ENCODE measurements around the gene DPP7. TPM values are rescaled to one million over a fixed set of nuclear protein-coding genes. Genes with fewer than 3 reads are reported as not detected.
"Not testable (repeated sequence)": the region's sequence is repeated elsewhere in the genome, so short reads cannot be mapped to it uniquely, and the experiment has no call there.

DPP7 gene
- total RNA-seq, 1 donor from 2014 or later = 38.3 TPM

DNA sequence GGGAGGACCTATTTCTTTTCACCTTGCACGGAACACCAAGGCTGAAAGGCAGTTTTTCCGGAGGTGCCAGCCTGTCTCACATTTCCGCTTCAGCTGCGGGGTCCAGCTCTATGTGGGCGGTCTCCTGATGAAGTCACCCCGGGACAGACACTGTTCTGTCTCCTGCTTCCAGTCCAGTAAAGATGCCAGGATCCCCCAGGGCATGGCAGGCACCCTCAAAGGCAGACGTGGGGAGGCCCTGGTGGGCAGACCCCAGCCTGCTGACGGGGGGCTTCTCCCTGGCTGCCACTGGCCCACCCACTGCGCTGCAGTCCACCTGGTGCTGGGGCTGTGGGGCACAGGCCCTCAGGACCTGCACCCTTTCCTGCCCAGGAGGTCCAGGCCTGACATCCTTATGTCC lies 51.7 kb downstream of the DPP7 start:
- not testable (repeated sequence) for DNase-seq (ENCODE audit: low spot score in 2 of 2); FAIRE-seq

DNA sequence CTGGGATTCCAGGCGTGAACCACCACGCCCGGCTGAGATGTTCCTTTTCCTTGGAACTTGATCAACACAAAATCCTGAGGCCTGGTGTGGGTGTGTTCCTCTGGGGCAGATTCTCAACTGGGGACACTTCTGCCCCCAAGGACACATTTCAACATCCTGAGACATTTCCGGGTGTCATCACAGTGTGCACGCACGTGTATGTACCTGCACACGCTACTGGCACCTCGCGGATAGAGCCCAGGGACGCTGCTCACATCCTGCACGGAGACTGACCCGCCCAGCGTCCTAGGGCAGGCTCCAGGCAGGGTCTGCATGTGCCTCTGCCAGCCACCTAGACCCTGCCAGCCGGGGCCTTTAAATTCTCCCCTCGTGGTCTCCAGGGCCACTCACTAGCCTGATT lies 52.1 kb downstream of the DPP7 start:
- FAIRE-seq = no peak
- DNase-seq (ENCODE audit: low spot score in 2 of 2) = no peak

Small RNA genes lying within 50 kb of the gene (small RNA-seq; reads per million reads assigned to genes)
- not detected for gene RF00153

Other genes starting within 250 kb of the DPP7 start
- 140 TPM for gene EDF1, start 248.4 kb downstream of the DPP7 start, total RNA-seq
- 7.3 TPM for gene TRAF2, start 228.2 kb downstream of the DPP7 start, total RNA-seq
- 62.4 TPM for gene FBXW5, start 170.0 kb downstream of the DPP7 start, total RNA-seq
- not detected for gene C8G, start 169.5 kb downstream of the DPP7 start, total RNA-seq
- not detected for gene LCN12, start 162.5 kb downstream of the DPP7 start, total RNA-seq
- gene PTGDS, start 137.2 kb downstream of the DPP7 start, total RNA-seq = 61.1 TPM
- 0.82 TPM for gene LCNL1, start 131.7 kb downstream of the DPP7 start, total RNA-seq
- 13.5 TPM for gene PAXX, start 122.3 kb downstream of the DPP7 start, total RNA-seq
- gene CLIC3, start 118.2 kb downstream of the DPP7 start, total RNA-seq = not detected
- 20.8 TPM for gene ABCA2, start 86.5 kb downstream of the DPP7 start, total RNA-seq
- not detected for gene FUT7, start 82.6 kb downstream of the DPP7 start, total RNA-seq
- gene NPDC1, start 68.6 kb downstream of the DPP7 start, total RNA-seq = 16.3 TPM
- 0.82 TPM for gene ENTPD2, start 60.7 kb downstream of the DPP7 start, total RNA-seq
- gene SAPCD2, start 44.2 kb downstream of the DPP7 start, total RNA-seq = 1.2 TPM
- gene UAP1L1, start 37.2 kb downstream of the DPP7 start, total RNA-seq = 0.41 TPM
- 42.0 TPM for gene MAN1B1, start 27.7 kb downstream of the DPP7 start, total RNA-seq
- 29.8 TPM for gene GRIN1, start 24.4 kb upstream of the DPP7 start, total RNA-seq
- 0.41 TPM for gene LRRC26, start 55.3 kb upstream of the DPP7 start, total RNA-seq
- gene TMEM210, start 57.3 kb upstream of the DPP7 start, total RNA-seq = not detected
- 22.4 TPM for gene ANAPC2, start 73.8 kb upstream of the DPP7 start, total RNA-seq
- gene SSNA1, start 73.9 kb upstream of the DPP7 start, total RNA-seq = 24.5 TPM
- 6.1 TPM for gene TPRN, start 86.0 kb upstream of the DPP7 start, total RNA-seq
- 34.2 TPM for gene TMEM203, start 90.9 kb upstream of the DPP7 start, total RNA-seq
- 3.3 TPM for gene NDOR1, start 91.0 kb upstream of the DPP7 start, total RNA-seq
- gene RNF208, start 107.5 kb upstream of the DPP7 start, total RNA-seq = 0.82 TPM
- under 0.01 TPM for gene CYSRT1, start 110.4 kb upstream of the DPP7 start, total RNA-seq
- gene RNF224, start 112.8 kb upstream of the DPP7 start, total RNA-seq = not detected
- not detected for gene SLC34A3, start 116.2 kb upstream of the DPP7 start, total RNA-seq
- gene TUBB4B, start 126.6 kb upstream of the DPP7 start, total RNA-seq = 92.5 TPM
- gene STPG3, start 136.6 kb upstream of the DPP7 start, total RNA-seq = not detected
- 36.7 TPM for gene NELFB, start 140.6 kb upstream of the DPP7 start, total RNA-seq
- 0.41 TPM for gene TOR4A, start 163.0 kb upstream of the DPP7 start, total RNA-seq
- 3.7 TPM for gene NRARP, start 187.5 kb upstream of the DPP7 start, total RNA-seq